Adipose tissue (tissue), 3 donors: Measurements from ENCODE around the gene SKA1. TPM values are rescaled to one million over a fixed set of nuclear protein-coding genes. Genes with fewer than 3 reads are reported as not detected.

ENCODE experiments used
- H3K27ac ChIP-seq: one replicate; pipeline ENCODE4 v1.5.1; 2013; ENCODE audit warnings: low read depth, low read length
- WGBS, 3 donors: extraction: QIAGEN DNeasy Blood & Tissue Kit; methylation state at CpG; one replicate each; pipeline ENCODE4 v1.1.7; 2013; 5-methylcytosine and 5-hydroxymethylcytosine counted together
- polyA plus RNA-seq, 3 donors: library from polyadenylated mRNA; stranded (reverse); fragments of 200-250 nt; gene quantifications; one replicate each; pipeline ENCODE4 v1.2.3, GENCODE V29; 2013
- donor health status: healthy with polysubstance abuse.
- donor health status: Bipolar disorder and iron deficiency.
- donor health status: healthy.

Gene SKA1, protein sequence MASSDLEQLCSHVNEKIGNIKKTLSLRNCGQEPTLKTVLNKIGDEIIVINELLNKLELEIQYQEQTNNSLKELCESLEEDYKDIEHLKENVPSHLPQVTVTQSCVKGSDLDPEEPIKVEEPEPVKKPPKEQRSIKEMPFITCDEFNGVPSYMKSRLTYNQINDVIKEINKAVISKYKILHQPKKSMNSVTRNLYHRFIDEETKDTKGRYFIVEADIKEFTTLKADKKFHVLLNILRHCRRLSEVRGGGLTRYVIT
- under 1 TPM in 2 of 3 donors, not detected in 1; 0.07 to 0.15 TPM for polyA plus RNA-seq

DNA sequence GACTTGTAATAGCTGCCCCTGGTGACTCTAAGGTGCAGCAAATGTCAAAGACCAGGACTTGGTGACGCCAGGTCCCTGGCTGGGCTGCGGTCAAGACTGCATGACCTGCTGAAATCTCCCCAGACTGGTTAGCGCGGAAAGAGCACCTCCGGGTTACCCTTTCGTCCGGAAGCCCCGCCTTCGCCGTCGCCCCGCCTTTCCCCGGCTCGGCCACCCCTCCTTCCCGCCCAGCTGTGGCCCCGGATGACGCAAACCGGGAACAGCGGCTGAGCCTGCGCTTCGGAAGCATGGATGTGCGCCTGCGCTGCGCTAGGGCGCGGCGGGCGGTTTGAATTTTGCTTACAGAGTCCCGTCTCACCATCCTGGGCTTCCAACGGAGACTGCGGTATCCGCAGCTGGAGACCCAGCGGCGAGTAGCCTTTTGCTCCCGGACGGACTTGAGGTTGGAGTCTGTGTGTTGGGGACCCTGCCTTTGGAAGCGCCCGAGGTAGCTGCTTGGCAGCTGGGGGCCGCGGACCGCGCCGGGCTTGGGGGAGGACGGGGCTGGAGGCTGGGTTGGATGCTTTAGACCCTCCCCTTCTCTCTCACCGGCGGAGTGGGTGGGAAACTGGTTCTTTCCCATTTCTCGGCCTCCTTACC is at the start of gene SKA1:
TSS of gene SKA1 (plus strand) at position 294 of the 639 bp plus-strand sequence. CDS start 785 bp downstream, outside the sequence.
- H3K27ac ChIP-seq = no peak within 1 kb of the TSS
- whole genome bisulfite sequencing, 3 donors = 0 to 1% (median 1%) methylated on average over 44 to 47 of the region's 47 CpGs

- WGBS, 3 donors = 72 to 82% (median 81%) methylated on average over 3 of the region's 3 CpGs
- H3K27ac ChIP-seq = no peak overlapping the region
These were observed 46.9 kb upstream of the SKA1 start for GRCh38 chr18:50327983-50328382.

DNA sequence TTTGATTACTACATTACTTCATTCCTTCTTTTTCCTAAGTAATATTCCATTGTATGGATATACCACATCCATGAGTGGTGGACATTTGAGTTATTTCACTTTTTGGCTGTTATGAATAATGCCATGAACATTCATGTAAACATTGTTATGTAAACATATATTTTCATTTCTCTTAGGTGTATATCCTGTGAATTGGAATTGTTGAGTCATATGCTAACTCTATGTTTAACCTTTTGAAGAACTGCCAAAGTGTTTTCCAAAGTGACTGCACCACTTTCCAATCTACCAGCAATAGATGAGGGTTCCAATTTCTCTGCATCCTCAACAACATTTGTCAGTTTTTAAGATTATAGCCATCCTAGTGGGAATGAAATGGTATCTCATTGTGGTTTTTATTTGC is 44.7 kb upstream of the SKA1 start:
- no peak overlapping the region for H3K27ac ChIP-seq

DNA sequence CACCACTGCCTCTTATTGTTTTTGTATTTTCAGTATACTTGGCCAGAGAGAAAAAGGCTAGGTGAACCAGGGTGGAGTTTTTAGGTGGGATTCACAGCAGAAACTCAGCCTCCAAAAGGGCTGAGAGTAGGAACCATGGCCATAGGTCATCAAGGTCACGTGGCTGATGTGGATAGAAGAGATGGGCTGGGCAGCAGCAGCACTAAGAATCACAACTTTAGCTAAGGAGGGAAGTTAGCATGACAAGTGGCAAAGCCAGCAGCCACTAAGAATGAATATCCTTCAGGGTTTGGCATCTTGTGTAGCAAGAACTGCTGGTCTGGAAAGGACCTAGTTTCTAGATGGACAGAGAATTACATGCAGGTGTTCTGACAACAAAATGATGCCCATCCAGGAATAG is 43.2 kb upstream of the SKA1 start:
- 71 to 97% (median 75%) methylated on average over 1 of the region's 1 CpG for WGBS, 3 donors

DNA sequence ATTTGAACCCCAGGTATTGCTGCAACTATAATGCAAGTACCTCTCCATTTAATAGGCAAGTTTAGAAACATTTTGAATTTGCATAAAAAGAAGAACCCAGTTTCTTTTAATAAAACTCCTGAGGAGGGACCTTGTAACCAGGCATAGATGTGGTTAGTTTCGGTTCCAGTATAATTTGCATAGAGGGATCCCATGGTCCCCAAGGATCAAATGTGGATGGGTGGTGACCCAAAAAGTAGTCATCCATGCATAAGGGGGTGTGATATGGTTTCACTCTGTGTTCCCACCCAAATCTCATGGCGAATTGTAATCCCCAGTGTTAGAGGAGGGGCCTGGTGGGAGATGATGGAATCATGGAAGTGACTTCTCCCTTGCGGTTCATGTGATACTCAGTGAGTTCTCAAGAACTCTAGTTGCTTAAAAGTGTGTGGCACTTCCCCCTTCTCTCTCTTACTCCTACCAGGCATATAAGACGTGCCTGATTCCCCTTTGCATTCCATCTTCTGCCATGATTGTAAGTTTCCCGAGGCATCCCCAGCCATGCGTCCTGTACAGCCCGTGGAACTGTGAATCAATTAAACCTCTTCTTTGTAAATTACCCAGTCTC is 40.2 kb upstream of the SKA1 start:
- 72 to 87% (median 83%) methylated on average over 7 of the region's 7 CpGs for WGBS, 3 donors
- no peak overlapping the region for H3K27ac ChIP-seq

More for the DNA sequence above, 43.2 kb upstream of the SKA1 start:
- no peak overlapping the region for H3K27ac ChIP-seq

GRCh38 chr18:50338122-50338521 is 36.7 kb upstream of the SKA1 start:
- 54 to 98% (median 55%) methylated on average over 2 of the region's 2 CpGs for WGBS, 3 donors
- no peak overlapping the region for H3K27ac ChIP-seq

- 31 to 43% (median 33%) methylated on average over 2 of the region's 2 CpGs for WGBS, 3 donors
- no peak overlapping the region for H3K27ac ChIP-seq
These were observed 36.1 kb upstream of the SKA1 start for GRCh38 chr18:50338715-50339114.

GRCh38 chr18:50340078-50340477 is 34.8 kb upstream of the SKA1 start:
- WGBS, 3 donors = 90 to 92% (median 92%) methylated on average over 20 to 24 of the region's 24 CpGs
- no peak overlapping the region for H3K27ac ChIP-seq

- WGBS, 3 donors = 79 to 84% (median 82%) methylated on average over 2 of the region's 2 CpGs
- no peak overlapping the region for H3K27ac ChIP-seq
These were observed 33.4 kb upstream of the SKA1 start for GRCh38 chr18:50341443-50341842.

DNA sequence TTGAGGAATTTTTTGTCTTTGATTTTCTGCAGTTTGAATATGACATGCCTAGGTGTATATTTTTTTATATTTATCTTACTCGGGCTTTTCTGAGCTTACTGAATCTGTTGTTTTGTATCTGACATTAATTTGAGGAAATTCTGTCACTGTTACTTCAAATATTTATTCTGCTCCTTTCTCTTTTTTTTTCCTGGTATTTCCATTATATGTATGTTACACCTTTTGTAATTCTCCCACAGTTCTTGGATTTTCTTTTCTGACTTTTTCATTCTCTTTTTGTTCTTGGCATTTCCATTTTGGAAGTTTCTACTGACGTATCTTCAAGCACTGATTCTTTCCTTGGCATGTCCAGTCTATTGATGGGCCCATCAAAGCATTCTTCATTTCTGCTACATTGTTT is 24.1 kb upstream of the SKA1 start:
- 78 to 87% (median 84%) methylated on average over 2 of the region's 2 CpGs for WGBS, 3 donors

GRCh38 chr18:50356036-50356945 is 18.6 kb upstream of the SKA1 start:
- H3K27ac ChIP-seq = no peak overlapping the region
- 17 to 35% (median 26%) methylated on average over 4 of the region's 4 CpGs for WGBS, 3 donors

More for the DNA sequence above, 24.1 kb upstream of the SKA1 start:
- H3K27ac ChIP-seq = no peak overlapping the region

DNA sequence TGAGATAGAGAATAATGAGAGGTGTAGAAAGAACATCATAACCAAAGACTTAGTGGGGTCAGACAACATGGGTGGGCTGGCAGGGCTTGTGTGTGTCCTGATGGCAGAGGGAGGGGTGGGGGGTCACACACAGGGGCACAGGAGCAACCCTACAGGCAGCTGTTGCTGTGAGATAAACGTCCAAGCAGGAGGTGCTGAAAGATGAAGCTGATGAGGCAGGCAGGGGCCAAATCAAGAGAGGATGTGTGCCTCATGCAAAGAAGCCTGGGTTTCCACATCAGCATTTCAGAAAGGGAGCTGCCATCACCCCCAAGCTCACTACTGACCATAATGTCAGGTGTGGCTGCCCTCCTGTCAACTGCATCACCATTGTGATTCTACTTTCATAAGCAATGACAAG is 16.0 kb upstream of the SKA1 start:
- 3 to 23% (median 7%) methylated on average over 1 of the region's 1 CpG for WGBS, 3 donors
- H3K27ac ChIP-seq = no peak overlapping the region

DNA sequence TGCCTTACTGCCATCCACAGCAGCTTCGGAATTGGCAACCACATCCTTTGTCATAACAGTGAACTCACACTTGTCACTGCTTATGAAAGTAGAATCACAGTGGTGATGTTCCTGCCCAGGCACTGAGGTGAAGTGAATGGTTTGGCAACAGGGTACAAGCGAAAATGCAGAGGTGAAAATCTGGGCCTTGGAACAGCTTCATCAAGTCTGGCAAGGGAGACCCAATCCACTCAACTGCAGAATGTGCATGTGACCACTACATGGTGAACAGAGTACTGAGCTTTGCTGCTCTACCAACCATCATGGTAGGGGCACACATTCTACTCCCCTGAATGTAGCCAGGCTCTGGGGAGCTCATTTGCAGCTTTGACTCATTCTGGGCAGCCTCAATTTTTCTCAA is 15.0 kb upstream of the SKA1 start:
- 53 to 90% (median 59%) methylated on average over 2 of the region's 2 CpGs for WGBS, 3 donors
- no peak overlapping the region for H3K27ac ChIP-seq

- 13 to 35% (median 32%) methylated on average over 2 of the region's 2 CpGs for WGBS, 3 donors
- H3K27ac ChIP-seq = no peak overlapping the region
These were observed 14.2 kb upstream of the SKA1 start for GRCh38 chr18:50360611-50361010.

DNA sequence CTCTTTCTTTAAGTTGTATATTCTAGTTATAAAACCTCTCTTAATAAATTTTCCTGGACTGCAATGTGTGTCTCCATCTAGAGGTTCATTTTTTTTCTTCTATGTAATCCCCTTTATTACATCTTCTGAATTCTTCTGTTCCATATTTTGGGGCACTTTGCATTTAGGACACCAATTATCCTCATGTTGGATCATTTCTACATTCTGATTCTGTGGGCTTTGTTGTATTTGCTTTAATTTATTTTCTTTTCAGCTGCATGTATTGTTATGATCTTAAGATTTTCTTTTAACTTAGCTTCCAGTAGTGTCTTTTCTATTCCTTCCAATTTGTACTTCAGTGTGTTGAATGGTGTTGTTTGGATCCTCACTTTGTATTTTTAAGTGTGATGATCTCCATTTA is 5.2 kb upstream of the SKA1 start:
- H3K27ac ChIP-seq = no peak overlapping the region

- H3K27ac ChIP-seq = no peak overlapping the region
- WGBS, 3 donors = 74 to 85% (median 77%) methylated on average over 5 of the region's 5 CpGs
These were observed 2.1 kb upstream of the SKA1 start for GRCh38 chr18:50372743-50373142.

DNA sequence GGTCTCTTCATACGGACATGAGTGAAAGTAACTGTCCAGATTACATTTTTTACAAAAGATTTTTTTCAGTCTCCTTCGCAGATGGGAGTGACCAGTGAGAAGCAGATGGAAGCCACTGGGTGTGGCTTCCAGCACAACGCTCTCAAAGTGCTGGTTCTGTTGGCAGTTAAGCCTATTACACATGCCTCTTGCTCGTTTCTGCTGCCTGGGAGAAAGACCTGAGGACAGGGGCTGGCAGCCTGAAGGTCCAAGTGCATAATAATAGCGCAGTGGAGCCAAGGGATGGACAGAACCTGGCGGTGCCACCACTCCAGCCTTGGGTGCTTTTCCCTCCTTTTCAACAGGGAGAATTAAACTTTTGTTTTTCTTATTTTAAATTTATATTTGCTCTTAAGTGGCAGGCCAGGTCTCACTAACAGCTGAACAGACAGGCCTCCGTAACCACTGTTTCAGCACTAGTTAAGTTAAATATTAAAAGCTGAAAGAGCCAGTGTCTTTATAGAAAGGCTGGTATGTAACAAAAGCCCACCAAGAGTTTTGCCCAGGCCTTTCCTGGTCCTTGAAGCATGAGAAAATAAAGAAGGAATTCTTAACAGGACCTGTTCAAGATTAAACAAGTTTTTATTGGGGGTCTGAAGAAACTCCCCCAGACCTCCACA is 1.2 kb upstream of the SKA1 start:
- WGBS, 3 donors = 47 to 87% (median 78%) methylated on average over 7 of the region's 7 CpGs

GRCh38 chr18:50374220-50374752 is 560 bp upstream of the SKA1 start:
- 25 to 78% (median 61%) methylated on average over 8 of the region's 8 CpGs for WGBS, 3 donors
- no peak overlapping the region for H3K27ac ChIP-seq

More for the DNA sequence above, 1.2 kb upstream of the SKA1 start:
- no peak overlapping the region for H3K27ac ChIP-seq
